GM12801 (cell line): Measurements from ENCODE around the gene ABCC6.

Experiments
- TF ChIP-seq, protein P1 (sequence below): IDR thresholded peaks from one replicate; pipeline ENCODE4 v1.5.1; 2011; ENCODE audit warnings: control low read depth; ENCODE audit not compliant: insufficient read length; ENCODE audit errors: extremely low read depth

ABCC6 gene

DNA sequence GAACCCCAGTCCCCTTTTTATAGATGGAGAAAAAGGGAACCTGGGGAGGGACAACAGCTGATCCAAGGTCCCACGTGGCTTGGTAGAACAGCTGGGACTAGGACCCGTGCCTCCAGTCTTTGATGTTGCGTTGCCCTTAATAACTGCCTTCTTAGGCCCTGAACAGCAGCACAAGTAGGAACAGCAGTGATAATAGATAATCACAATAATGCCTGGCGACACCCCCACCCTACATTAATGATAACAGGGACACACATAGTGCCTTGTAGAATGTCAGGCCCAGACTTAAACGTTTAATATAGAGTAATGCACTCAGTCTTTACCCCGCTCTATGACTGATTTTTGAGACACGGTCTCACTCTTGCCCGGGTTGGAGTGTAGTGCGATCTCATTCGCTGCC, 96.4 kb downstream of the ABCC6 start:
- TF ChIP-seq, protein P1, sequence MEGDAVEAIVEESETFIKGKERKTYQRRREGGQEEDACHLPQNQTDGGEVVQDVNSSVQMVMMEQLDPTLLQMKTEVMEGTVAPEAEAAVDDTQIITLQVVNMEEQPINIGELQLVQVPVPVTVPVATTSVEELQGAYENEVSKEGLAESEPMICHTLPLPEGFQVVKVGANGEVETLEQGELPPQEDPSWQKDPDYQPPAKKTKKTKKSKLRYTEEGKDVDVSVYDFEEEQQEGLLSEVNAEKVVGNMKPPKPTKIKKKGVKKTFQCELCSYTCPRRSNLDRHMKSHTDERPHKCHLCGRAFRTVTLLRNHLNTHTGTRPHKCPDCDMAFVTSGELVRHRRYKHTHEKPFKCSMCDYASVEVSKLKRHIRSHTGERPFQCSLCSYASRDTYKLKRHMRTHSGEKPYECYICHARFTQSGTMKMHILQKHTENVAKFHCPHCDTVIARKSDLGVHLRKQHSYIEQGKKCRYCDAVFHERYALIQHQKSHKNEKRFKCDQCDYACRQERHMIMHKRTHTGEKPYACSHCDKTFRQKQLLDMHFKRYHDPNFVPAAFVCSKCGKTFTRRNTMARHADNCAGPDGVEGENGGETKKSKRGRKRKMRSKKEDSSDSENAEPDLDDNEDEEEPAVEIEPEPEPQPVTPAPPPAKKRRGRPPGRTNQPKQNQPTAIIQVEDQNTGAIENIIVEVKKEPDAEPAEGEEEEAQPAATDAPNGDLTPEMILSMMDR, result no peak

DNA sequence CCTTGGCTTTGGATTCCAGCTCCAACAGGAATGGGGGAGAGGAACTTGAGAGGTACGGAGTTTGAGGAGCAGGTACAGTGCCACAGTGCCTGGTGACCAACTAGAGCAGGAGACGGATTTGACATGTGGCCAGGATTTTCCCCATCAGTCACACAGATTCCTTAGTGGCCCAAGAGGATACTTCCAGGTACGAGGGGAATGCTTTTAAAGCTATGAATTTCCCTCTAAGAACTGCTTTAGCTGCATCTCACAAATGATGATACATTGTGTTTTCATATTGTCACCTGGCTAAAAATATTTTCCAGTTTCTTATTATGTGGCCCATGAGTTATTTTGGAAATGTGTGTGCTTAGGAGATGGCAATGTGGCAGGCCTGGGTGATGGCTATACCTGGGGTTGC, 98.3 kb downstream of the ABCC6 start:
- TF ChIP-seq, protein P1, result no peak

DNA sequence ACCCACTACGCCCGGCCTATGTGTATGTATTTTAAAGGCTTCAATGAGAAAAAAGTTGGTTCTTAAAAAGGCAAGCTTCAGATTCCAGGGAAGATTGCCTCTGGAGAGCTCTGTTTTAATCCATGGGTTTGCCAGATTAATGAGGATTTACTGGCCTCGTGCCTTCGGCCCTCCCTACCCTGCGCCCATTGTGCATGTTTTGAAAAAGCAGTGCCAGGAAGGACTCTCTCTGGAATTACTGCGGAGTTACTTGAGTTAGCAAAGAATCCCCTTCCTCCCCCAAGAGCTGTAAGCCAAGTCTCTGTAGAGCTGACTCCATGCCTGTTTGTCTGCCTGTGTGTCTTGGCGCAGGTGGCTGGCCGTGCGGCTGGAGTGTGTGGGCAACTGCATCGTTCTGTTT, 98.9 kb downstream of the ABCC6 start:
- TF ChIP-seq, protein P1, result no peak

DNA sequence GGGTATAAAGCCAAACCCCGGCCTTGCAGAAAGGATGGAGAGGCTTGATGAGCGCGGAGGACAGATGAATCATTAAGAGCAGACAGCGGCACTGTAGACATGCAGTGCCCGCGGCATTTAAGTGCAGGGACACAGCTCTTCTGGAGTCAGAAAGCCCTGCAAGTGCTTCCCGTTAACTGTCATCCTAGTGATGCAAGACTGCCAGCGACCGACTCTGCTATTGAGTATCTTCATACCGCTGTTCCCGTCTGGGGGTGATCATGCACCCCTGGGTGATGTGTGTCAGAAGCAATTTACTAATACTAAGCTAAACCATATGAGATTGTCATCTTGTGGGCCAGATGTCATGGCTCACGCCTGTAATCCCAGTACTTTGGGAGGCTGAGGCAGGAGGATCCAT, 101.0 kb downstream of the ABCC6 start:
- TF ChIP-seq, protein P1, result no peak

DNA sequence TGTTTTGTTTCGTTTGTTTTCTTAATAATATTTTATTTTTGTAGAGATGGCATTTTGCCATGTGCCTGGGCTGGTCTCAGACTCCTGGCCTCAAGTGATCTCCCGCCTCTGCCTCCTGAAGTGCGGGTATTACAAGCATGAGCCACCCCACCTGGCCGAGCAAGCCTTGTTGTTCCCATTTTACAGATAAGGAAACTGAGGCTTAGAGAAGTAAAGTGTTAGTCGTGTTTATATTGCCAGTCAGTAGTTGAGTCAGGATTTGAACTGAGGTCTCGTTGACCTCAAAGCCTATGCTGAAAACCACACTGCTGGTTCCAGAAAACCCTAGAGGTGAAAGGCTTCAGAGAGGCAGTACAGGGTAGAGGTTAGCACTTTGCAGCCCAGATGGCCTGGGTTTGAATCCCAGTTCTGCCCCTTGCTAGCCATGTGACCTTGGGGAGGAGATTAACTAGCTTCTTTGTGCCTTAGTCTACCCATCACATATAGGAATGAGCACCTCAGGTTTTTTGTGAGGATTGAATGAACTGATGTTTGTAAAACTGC, 102.0 kb downstream of the ABCC6 start:
- TF ChIP-seq, protein P1, result no peak

DNA sequence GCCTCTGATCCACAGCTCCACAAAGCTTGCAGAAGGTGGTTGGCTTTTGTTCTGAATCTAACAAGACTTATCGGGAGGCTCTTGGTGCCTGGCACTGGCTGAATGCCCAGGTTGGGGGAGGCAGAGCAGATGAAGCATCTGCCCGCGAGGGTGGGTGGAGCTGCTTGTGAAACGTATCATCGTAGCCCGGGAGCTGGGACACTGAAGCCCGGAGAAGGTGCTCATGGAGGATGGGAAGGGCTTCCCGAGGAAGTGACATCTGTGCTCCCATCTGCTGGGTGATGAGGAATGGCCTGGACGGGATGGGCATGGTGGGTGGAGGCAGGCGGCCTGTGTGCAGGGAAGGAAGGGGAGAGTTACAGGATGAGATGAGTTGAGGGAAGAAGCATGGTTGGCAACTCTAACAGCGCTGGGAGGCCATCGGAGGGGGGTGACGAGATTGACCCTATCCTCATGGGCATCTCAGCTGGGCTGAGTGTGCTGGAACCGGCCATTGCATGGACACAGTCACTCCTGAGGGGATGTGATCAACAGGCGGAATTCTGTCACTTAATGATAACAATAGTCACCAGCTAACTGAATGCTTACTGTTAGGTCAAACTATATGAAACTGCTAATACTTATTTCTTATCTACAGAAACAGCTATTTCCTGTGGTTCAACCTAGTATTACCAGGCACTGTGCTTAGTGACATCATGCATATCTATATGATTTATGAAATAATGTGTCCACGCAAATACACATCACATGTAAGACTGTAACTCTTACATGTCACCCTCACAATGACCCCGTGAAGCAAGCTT, 102.7 kb downstream of the ABCC6 start:
- TF ChIP-seq, protein P1, result no peak

DNA sequence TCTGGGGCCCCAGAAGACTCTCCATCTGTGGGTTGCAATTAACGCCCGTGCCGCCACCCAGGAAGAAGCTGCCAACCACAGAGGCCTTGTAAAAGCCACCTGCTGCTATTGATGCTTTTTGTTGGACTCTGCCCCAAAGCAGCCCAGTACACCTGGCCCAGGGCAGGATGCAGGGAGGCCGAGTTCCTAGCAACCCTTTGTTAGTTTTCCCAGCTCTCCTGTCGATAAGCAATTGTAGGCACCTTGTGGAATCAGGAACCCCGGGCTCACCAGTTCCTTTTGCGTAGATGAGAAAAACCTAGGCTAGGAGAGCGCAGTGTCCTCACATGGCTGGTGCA, 103.3 kb downstream of the ABCC6 start:
- TF ChIP-seq, protein P1, result no peak
